CD4-positive, alpha-beta T cell treated with Interleukin-6 for 4 hours (primary cell): ENCODE results near the gene DNAJC27.

Experiments used
- DNase-seq: peaks from one replicate; pipeline ENCODE4 v3.0.0-alpha.2; 2020; ENCODE audit warnings: mixed read lengths

Gene DNAJC27

DNA sequence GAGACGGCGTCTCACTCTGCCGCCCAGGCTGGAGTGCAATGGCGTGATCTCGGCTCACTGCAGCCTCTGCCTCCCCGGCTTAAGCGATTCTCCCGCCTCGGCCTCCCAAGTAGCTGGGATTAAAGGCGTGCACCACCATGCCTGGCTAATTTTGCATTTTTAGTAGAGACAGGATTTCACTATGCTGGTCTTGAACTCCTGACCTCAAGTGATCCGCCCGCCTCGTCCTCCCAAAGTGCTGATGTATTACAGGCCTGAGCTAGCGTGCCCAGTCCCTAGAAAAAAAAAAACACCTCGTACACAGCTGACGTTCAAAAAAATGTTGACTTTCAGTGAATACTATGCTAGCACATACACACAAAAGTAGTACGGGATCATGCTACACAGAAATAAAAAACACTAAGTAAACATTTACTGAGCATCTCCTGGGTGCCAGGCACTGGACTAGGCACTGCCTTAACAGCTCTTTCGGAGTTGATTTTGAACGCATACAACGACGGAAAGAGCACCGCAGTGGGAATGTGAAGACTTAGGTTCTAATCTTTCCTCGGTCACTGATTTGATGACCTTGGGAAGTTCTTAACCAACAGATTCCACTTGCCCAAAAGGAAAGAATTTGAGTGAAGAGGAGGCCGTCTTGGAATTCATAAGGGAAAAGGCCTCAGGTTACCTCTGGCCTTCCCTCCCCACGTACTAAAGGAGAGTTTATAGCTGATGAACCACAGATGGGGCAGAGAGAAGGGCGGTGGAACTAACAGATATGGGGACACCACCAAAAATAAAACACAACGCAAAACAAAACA lies 1.1 kb downstream of the DNAJC27 start:
- no peak for DNase-seq

- no peak for DNase-seq
Observed at GRCh38 chr2:24969784-24970183, 2.0 kb downstream of the DNAJC27 start.

DNA sequence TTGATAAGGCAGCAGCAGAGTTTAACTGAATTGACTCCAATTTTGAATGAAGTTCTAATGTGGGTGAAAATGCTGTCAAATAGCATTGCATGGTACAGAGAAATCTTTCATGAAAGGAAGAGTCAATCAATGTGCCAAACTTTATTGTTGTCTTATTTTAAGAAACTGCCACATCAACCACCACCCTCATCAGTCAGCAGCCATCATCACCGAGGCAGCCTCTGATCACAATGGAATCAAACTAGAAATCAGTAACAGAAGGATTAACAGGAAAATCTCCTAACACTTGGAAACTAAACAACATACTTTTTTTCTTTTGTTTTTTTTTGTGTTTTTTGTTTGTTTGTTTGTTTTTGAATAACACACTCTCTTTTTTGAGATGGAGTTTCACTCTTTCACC lies 9.9 kb downstream of the DNAJC27 start:
- no peak for DNase-seq

GRCh38 chr2:24959761-24960160 lies 12.0 kb downstream of the DNAJC27 start:
- DNase-seq = no peak

DNA sequence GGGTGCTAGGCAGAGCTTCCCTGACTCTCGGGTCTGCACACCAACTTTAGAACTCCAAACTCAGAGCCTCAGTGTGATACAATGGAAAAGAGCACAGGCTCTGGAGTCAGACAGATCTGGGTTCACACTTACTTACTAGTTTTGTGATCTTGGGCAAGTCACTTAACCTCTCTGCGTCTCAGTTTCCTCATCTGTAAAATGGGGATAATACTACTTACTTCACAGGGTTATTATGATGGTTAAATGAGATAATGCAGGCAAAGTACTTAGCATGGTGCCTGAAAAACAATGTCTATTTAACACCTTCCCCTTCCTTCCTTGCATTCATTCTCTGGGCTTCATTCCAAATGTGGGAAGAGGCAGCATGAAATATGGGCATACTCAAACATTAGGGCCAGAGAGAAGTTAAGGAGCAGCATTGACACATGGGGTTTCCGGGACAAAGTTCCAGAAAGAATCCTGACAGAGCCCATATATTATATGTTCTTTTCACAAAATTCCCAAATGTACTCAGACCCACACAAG lies 13.3 kb downstream of the DNAJC27 start:
- no peak for DNase-seq

GRCh38 chr2:24957976-24958375 lies 13.8 kb downstream of the DNAJC27 start:
- no peak for DNase-seq

GRCh38 chr2:24957221-24957620 lies 14.5 kb downstream of the DNAJC27 start:
- DNase-seq = no peak

- no peak for DNase-seq
Observed at GRCh38 chr2:24955921-24956320, 15.8 kb downstream of the DNAJC27 start.

GRCh38 chr2:24955232-24955631 lies 16.5 kb downstream of the DNAJC27 start:
- no peak for DNase-seq

- no peak for DNase-seq
Observed at GRCh38 chr2:24950102-24950501, 21.7 kb downstream of the DNAJC27 start.

- no peak for DNase-seq
Observed at GRCh38 chr2:24948506-24948905, 23.2 kb downstream of the DNAJC27 start.

- DNase-seq = no peak
Observed at GRCh38 chr2:24947561-24948157, 24.1 kb downstream of the DNAJC27 start.

DNA sequence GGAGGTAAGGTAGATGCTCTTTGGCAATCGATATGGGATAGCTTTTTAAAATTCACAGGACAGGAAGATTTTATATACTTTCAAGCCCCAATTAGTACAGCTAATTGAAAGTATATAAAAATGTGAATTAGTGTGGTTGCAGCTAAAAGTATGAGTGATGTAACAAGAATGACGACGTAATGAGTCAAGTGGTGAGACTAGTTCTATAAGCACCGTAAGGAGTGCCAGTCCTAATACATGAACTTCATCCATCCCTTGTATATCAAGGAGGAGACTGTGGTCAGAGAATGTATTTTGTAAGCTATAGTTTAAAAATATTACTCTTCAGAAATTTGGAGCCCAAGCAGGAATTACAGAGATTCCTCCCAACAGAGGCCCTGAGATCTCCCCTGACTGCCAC lies 25.8 kb downstream of the DNAJC27 start:
- DNase-seq = no peak

- no peak for DNase-seq
Observed at GRCh38 chr2:24943427-24944053, 28.2 kb downstream of the DNAJC27 start.

DNA sequence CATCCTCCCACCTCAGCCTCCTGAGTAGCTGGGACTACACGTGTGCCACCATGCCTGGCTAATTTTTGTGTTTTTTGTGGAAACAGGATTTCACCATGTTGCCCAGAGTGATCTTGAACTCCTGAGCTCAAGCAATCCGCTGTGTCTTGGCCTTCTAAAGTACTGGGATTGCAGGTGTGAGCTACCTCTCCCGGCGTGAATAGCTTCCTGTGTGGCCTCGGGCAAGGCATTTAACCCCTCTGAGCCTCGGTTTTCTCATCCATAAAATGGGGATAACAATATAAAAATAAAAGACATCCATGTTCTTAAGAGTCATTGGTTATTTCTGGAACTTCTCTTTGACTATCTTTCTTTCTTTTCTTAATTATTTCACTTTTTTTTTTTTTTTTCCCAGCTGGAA lies 32.4 kb downstream of the DNAJC27 start:
- DNase-seq = no peak

- DNase-seq = no peak
Observed at GRCh38 chr2:24937236-24937635, 34.5 kb downstream of the DNAJC27 start.

- DNase-seq = no peak
Observed at GRCh38 chr2:24935145-24935544, 36.6 kb downstream of the DNAJC27 start.

GRCh38 chr2:24932715-24933114 lies 39.0 kb downstream of the DNAJC27 start:
- no peak for DNase-seq

GRCh38 chr2:24930768-24931167 lies 41.0 kb downstream of the DNAJC27 start:
- DNase-seq = no peak

DNA sequence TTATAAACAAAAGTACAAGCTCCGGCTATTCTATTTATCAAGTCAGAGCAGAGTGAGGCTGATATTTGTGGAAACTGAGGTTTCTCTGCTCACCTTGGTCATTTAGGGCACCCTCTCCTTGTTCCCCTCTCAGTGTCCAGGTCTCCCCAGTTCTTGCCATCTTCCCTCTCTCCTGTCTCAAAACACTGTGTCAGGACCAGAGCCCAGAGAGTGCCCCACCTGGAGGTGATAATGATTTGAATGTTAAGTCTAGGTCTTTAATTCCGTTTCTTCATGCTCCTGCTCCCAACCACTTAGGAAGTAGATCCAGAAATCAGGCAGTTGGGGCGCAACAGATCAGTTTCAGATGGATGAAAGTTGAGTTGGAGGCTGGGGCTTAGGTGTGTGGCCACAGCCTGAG lies 42.5 kb downstream of the DNAJC27 start:
- DNase-seq = no peak

GRCh38 chr2:24928036-24928435 lies 43.7 kb downstream of the DNAJC27 start:
- no peak for DNase-seq

GRCh38 chr2:24926602-24927252 lies 45.0 kb downstream of the DNAJC27 start:
- DNase-seq = peak; percentile 59

DNA sequence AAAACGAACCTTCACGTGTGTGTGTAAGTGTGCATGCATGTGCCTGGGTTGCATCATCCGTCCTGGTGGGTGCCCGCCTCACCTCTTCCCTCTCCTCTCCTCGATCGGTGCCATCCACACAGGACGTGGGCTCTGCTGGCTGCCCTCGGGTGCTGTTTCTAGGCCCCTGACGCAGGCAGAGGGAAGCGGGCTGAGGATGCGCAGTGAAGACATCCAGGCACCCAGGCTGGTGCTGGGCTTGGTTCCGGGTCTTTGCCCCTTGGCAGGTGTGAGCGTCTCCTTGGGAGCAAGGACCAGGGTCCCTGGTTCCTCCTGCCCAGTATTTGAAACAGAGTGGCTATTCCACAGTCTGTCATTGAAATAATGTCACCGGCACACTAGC lies 45.5 kb downstream of the DNAJC27 start:
- DNase-seq = no peak

GRCh38 chr2:24925815-24926214 lies 45.9 kb downstream of the DNAJC27 start:
- DNase-seq = no peak
